Small intestine (tissue), 7 donors: ENCODE results near the gene PEX10. TPM values are rescaled to one million over a fixed set of nuclear protein-coding genes. Genes with fewer than 3 reads are reported as not detected.

ENCODE experiments used
- DNase-seq, 2 donors: peaks; one replicate each; pipeline versions ENCODE4 v3.0.0 to v3.0.0-alpha.2; 2013
- FAIRE-seq: peaks from 2 replicates; lab custom pipeline; 2012; peaks lifted over from hg19 to GRCh38; lab: Jason Lieb, UNC
- H3K27ac ChIP-seq, 3 donors: one replicate each; pipeline ENCODE4 v1.5.1; 2013; ENCODE audit warnings: low read length in 2 of 3, mild to moderate bottlenecking in 2 of 3, control low read depth in 1 of 3, inconsistent platforms in 1 of 3, low read depth in 1 of 3, moderate library complexity in 1 of 3
- H3K27me3 ChIP-seq, 3 donors: one replicate each; pipeline ENCODE4 v1.6.1; 2013; ENCODE audit warnings: low read length in 3 of 3, inconsistent platforms in 1 of 3; ENCODE audit not compliant: control insufficient read depth in 3 of 3, insufficient read depth in 3 of 3
- H3K36me3 ChIP-seq, 3 donors: one replicate each; pipeline ENCODE4 v1.6.1; 2013; ENCODE audit warnings: low read length in 3 of 3, inconsistent platforms in 1 of 3, low read depth in 1 of 3, mild to moderate bottlenecking in 1 of 3, moderate library complexity in 1 of 3; ENCODE audit not compliant: control insufficient read depth in 3 of 3, insufficient read depth in 2 of 3
- H3K4me1 ChIP-seq, 3 donors: one replicate each; pipeline ENCODE4 v1.6.1; 2013; ENCODE audit warnings: low read length in 2 of 3, inconsistent platforms in 1 of 3, low read depth in 1 of 3, mild to moderate bottlenecking in 1 of 3, moderate library complexity in 1 of 3; ENCODE audit not compliant: control insufficient read depth in 3 of 3, insufficient read depth in 2 of 3
- H3K4me3 ChIP-seq, 3 donors: one replicate each; pipeline ENCODE4 v1.5.1; 2013; ENCODE audit warnings: low read length in 3 of 3, control low read depth in 1 of 3, inconsistent platforms in 1 of 3, low read depth in 1 of 3, mild to moderate bottlenecking in 1 of 3, moderate library complexity in 1 of 3
- H3K9me3 ChIP-seq, 2 donors: one replicate each; pipeline ENCODE4 v1.6.1; 2013; ENCODE audit warnings: low read depth in 1 of 2, low read length in 1 of 2; ENCODE audit not compliant: control insufficient read depth in 2 of 2, insufficient read depth in 1 of 2
- WGBS, 3 donors: extraction: QIAGEN DNeasy Blood & Tissue Kit; methylation state at CpG; one replicate each; pipeline ENCODE4 v1.1.7; 2013; 5-methylcytosine and 5-hydroxymethylcytosine counted together
- polyA plus RNA-seq, 4 donors: library from polyadenylated mRNA; stranded (reverse) in 3 of 4; unstranded in 1 of 4; fragments of 200-250 nt in 3 of 4; fragments of 120-200 nt in 1 of 4; gene quantifications; one replicate each; pipeline versions ENCODE4 v1.2.1 to v1.2.3, GENCODE V29; 2013
- donor health status: healthy with polysubstance abuse.
- donor health status: control.
- donor health status: control.
- donor health status: Bipolar disorder and iron deficiency.
- donor health status: healthy.

The PEX10 gene
- polyA plus RNA-seq, 4 donors: 11.9 to 22.4 (median 16.9) TPM

DNA sequence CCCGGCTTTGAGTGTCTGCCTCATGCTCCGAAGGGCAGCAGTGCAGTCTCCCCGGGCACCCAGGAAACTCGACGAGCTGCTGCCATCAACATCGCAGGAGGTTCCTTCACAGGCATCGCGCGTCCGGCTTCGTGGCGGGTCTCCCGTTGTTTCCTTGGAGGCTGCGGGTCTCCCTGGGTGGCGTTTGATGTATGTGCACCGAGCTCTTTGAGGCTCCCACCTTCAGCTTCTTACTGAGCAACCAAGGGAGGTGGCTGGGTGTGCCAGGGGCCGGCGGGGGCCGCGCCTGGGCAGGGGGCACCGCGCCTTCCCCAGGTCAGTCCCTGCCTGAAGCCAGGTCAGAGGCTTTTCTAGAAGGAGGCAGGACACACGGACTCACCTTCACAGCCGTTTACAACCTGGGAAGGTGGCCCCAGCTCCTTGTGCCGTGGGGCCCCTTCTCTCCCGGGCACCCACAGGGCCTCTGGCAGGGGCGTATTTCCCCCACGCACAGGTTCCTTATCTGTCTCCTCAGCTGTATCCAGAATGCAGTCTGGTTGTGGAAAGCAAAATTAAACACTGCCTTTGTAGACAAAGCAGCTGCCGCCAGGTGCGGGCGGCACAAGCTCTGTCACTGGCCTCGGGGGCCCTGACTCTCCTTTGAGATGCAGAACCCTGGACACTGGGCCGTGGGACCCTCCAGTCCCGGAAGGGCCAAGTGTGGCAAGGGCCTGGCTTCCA is 21.7 kb upstream of the PEX10 start:
- Histone ChIP-seq H3K27ac (no peak overlapping the region), H3K36me3 (no peaks in the 10 kb centered on the region), H3K9me3 (peaks cover 0 to 11% of the 10 kb centered on the region in 2 donors), H3K27me3 (peaks cover 0 to 12% (median 3%) of the 10 kb centered on the region in 3 donors), H3K4me1 (peaks cover 0 to 52% (median 0%) of the 10 kb centered on the region in 3 donors), H3K4me3 (no peak overlapping the region)
- no peak for FAIRE-seq
- 47 to 55% (median 48%) methylated on average over 34 of the region's 34 CpGs for WGBS, 3 donors
- DNase-seq: peak in 1 of 2 donors; percentile 35

DNA sequence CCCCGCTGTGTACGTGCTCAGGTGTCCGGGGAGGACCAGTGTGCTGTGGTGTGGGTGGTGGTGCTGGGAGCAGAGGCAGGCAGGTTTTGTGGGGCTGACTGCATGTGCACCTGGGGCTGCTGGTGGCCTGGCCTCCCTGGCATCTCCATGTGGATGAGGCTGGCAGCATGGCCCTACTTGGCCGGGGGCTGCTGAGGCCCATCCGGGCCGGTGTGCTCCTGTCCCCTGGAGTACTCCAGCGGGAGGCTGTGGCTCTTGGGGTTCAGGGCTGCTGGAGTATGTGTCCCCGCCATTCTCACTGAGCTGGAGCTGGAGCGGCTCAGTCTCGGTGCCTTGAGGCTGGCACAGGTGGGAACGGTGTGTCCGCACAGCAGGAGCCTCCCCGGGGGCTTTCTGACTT is 20.8 kb upstream of the PEX10 start:
- no peak for FAIRE-seq

GRCh38 chr1:2432441-2432844 is 20.1 kb upstream of the PEX10 start:
- peaks cover 0 to 12% (median 3%) of the 10 kb centered on the region in 3 donors for H3K27me3 ChIP-seq
- no peaks in the 10 kb centered on the region for H3K36me3 ChIP-seq
- FAIRE-seq: no peak
- no peak overlapping the region for H3K27ac ChIP-seq
- 49 to 61% (median 58%) methylated on average over 11 to 16 of the region's 16 CpGs for WGBS, 3 donors
- peaks cover 0 to 52% (median 0%) of the 10 kb centered on the region in 3 donors for H3K4me1 ChIP-seq
- no peak for DNase-seq
- peaks cover 0 to 11% of the 10 kb centered on the region in 2 donors for H3K9me3 ChIP-seq
- no peak overlapping the region for H3K4me3 ChIP-seq

More for the DNA sequence above, 20.8 kb upstream of the PEX10 start:
- H3K4me3 ChIP-seq: no peak overlapping the region
- H3K9me3 ChIP-seq: peaks cover 0 to 11% of the 10 kb centered on the region in 2 donors
- peaks cover 0 to 12% (median 3%) of the 10 kb centered on the region in 3 donors for H3K27me3 ChIP-seq
- DNase-seq: no peak
- WGBS, 3 donors: 84 to 86% (median 85%) methylated on average over 10 to 13 of the region's 13 CpGs
- peaks cover 0 to 52% (median 0%) of the 10 kb centered on the region in 3 donors for H3K4me1 ChIP-seq
- H3K36me3 ChIP-seq: no peaks in the 10 kb centered on the region
- no peak overlapping the region for H3K27ac ChIP-seq

- FAIRE-seq (no peak), DNase-seq (no peak)
- Histone ChIP-seq H3K4me1 (peaks cover 0 to 52% (median 0%) of the 10 kb centered on the region in 3 donors), H3K9me3 (peaks cover 0 to 11% of the 10 kb centered on the region in 2 donors), H3K27me3 (peaks cover 0 to 12% (median 3%) of the 10 kb centered on the region in 3 donors), H3K4me3 (no peak overlapping the region), H3K27ac (no peak overlapping the region), H3K36me3 (no peaks in the 10 kb centered on the region)
- WGBS, 3 donors: 58 to 70% (median 60%) methylated on average over 10 of the region's 10 CpGs
Observed at GRCh38 chr1:2431518-2431917, 19.2 kb upstream of the PEX10 start.

- no peaks in the 10 kb centered on the region for H3K36me3 ChIP-seq
- peak overlapping the region in 1 of 3 donors; percentile 77 for H3K27ac ChIP-seq
- WGBS, 3 donors: 22 to 44% (median 38%) methylated on average over 16 of the region's 16 CpGs
- H3K4me1 ChIP-seq: peaks cover 0 to 52% (median 0%) of the 10 kb centered on the region in 3 donors
- H3K9me3 ChIP-seq: peaks cover 0 to 11% of the 10 kb centered on the region in 2 donors
- no peak overlapping the region for H3K4me3 ChIP-seq
- H3K27me3 ChIP-seq: peaks cover 0 to 12% (median 3%) of the 10 kb centered on the region in 3 donors
- DNase-seq (no peak), FAIRE-seq (no peak)
Observed at GRCh38 chr1:2431103-2431502, 18.7 kb upstream of the PEX10 start.

DNA sequence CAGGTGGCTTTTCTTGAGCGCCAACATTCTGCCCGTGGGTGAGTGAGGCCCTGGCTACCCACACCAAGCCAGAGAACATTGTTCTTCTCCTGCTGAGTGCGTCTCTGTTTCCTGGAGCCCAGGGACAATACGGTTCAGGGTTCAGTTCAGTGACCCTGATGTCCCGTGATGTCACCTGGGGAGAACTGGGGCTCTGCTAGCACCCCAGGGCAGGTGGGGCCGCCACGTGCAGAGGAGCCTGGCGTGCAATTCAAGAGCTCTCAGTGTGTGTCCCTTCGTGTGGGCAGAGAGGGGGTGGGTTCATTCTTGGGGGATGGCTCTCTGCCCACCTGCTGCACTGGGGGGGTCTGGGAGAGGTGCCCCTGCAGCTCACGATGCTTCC is 18.2 kb upstream of the PEX10 start:
- no peak overlapping the region for H3K4me3 ChIP-seq
- 11 to 56% (median 37%) methylated on average over 10 of the region's 10 CpGs for WGBS, 3 donors
- peaks cover 0 to 12% (median 3%) of the 10 kb centered on the region in 3 donors for H3K27me3 ChIP-seq
- peaks cover 0 to 11% of the 10 kb centered on the region in 2 donors for H3K9me3 ChIP-seq
- H3K36me3 ChIP-seq: no peaks in the 10 kb centered on the region
- H3K27ac ChIP-seq: peak overlapping the region in 1 of 3 donors; percentile 77
- H3K4me1 ChIP-seq: peaks cover 0 to 52% (median 0%) of the 10 kb centered on the region in 3 donors
- FAIRE-seq: no peak
- peak; percentile 74 to 89 for DNase-seq

GRCh38 chr1:2429780-2430591 is 17.6 kb upstream of the PEX10 start:
- FAIRE-seq (no peak), DNase-seq (no peak)
- Histone ChIP-seq H3K4me1 (peaks cover 0 to 51% (median 0%) of the 10 kb centered on the region in 3 donors), H3K36me3 (no peaks in the 10 kb centered on the region), H3K4me3 (no peak overlapping the region), H3K27me3 (peaks cover 0 to 11% (median 3%) of the 10 kb centered on the region in 3 donors), H3K9me3 (peaks cover 0 to 11% of the 10 kb centered on the region in 2 donors), H3K27ac (peak overlapping the region in 1 of 3 donors; percentile 77)
- WGBS, 3 donors: 64 to 73% (median 66%) methylated on average over 20 of the region's 20 CpGs

DNA sequence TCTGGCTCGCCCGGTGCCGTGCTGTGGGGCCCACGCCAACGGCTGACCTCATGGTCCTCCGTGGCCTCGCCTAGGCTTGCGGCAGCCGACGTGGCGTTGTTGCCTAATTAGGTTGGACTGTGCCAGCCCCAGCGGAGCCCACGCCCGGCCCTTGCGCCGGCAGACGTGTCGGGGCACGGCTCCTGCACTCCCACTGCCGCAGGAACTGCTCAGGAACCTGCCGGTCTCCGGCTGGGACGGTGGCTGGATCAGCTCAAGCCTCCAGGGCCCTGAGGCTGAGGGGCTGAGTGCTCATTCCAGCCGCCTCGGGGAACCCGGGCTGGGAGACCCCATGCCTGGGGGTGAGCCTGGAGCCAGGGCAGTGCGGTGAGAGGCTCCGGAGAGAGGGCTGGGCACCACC is 16.1 kb upstream of the PEX10 start:
- peaks cover 0 to 6% (median 3%) of the 10 kb centered on the region in 3 donors for H3K27me3 ChIP-seq
- H3K4me3 ChIP-seq: no peak overlapping the region
- no peak for DNase-seq
- H3K4me1 ChIP-seq: peaks cover 0 to 37% (median 0%) of the 10 kb centered on the region in 3 donors
- WGBS, 3 donors: 88 to 93% (median 93%) methylated on average over 25 to 28 of the region's 28 CpGs
- H3K27ac ChIP-seq: no peak overlapping the region
- H3K9me3 ChIP-seq: peaks cover 0 to 13% of the 10 kb centered on the region in 2 donors
- no peaks in the 10 kb centered on the region for H3K36me3 ChIP-seq
- FAIRE-seq: no peak
